WTC11 (cell line): ENCODE data around the gene FOXQ1. TPM values are rescaled to one million over a fixed set of nuclear protein-coding genes. Genes with fewer than 3 reads are reported as not detected.

ENCODE experiments used
- ATAC-seq: fragments of 200-7000 bp; cut with Tn5 transposase; 2 replicates; pipeline ENCODE4 v1.10.0; 2021; ENCODE audit warnings: mild to moderate bottlenecking, moderate library complexity
- CTCF ChIA-PET: fragments of 300-600 bp; sonication (Branson Sonifier 250); formaldehyde crosslinking; loops from one replicate; lab custom pipeline; 2021; ENCODE audit warnings: antibody characterized with exemption; lab: Charles Lee
- POLR2A ChIA-PET: fragments of 350-600 bp; sonication (Branson Sonifier 250); formaldehyde crosslinking; loops from one replicate; lab custom pipeline; 2021; ENCODE audit warnings: antibody characterized with exemption; lab: Charles Lee
- DNase-seq: peaks from one replicate; pipeline ENCODE4 v3.0.0; 2021; ENCODE audit warnings: low spot score
- H3K27ac Mint-ChIP-seq: 2 replicates; pipeline ENCODE4 v1.8.0; 2021; ENCODE audit warnings: mixed read lengths
- H3K27me3 Mint-ChIP-seq: 2 replicates; pipeline ENCODE4 v1.8.0; 2021; ENCODE audit warnings: low read depth, mild to moderate bottlenecking, moderate library complexity, mixed read lengths
- H3K36me3 Mint-ChIP-seq: 2 replicates; pipeline ENCODE4 v1.8.0; 2021; ENCODE audit warnings: mixed read lengths
- H3K4me1 Mint-ChIP-seq: 2 replicates; pipeline ENCODE4 v1.8.0; 2022; ENCODE audit warnings: mixed read lengths
- H3K4me3 Mint-ChIP-seq: 2 replicates; pipeline ENCODE4 v1.8.0; 2021; ENCODE audit warnings: mild to moderate bottlenecking, moderate library complexity, mixed read lengths
- H3K9me3 Mint-ChIP-seq: 2 replicates; pipeline ENCODE4 v1.8.0; 2021; ENCODE audit warnings: mixed read lengths
- CBFB ChIP-seq: sonication (generic); formaldehyde crosslinking; IDR thresholded peaks from 2 replicates; pipeline ENCODE4 v1.8.1; 2022; ENCODE audit warnings: mild to moderate bottlenecking, low read depth, missing genetic modification reagents
- CTCF ChIP-seq: fragments of 200-600 bp; IDR thresholded peaks from 2 replicates; pipeline ENCODE4 v1.8.0; 2022; ENCODE audit warnings: antibody characterized with exemption
- ETV6 ChIP-seq: sonication (generic); formaldehyde crosslinking; IDR thresholded peaks from 2 replicates; pipeline ENCODE4 v1.8.1; 2022; ENCODE audit warnings: mild to moderate bottlenecking, missing genetic modification reagents
- GABPB1 ChIP-seq: sonication (generic); formaldehyde crosslinking; IDR thresholded peaks from 2 replicates; pipeline ENCODE4 v1.8.1; 2023; ENCODE audit warnings: mild to moderate bottlenecking, missing genetic modification reagents
- IRF2 ChIP-seq: sonication (generic); formaldehyde crosslinking; IDR thresholded peaks from 2 replicates; pipeline ENCODE4 v1.8.0; 2022; ENCODE audit warnings: low read depth, missing genetic modification reagents, borderline replicate concordance
- JAZF1 ChIP-seq: fragments of 250-450 bp; sonication (Bioruptor Pico); IDR thresholded peaks from 2 replicates; pipeline ENCODE4 v1.9.0; 2021; ENCODE audit warnings: moderate library complexity, mild to moderate bottlenecking, inconsistent platforms
- MAX ChIP-seq: sonication (generic); formaldehyde crosslinking; IDR thresholded peaks from 2 replicates; pipeline ENCODE4 v1.8.0; 2022; ENCODE audit warnings: mild to moderate bottlenecking, missing genetic modification reagents
- MYBL2 ChIP-seq: sonication (generic); formaldehyde crosslinking; IDR thresholded peaks from 2 replicates; pipeline ENCODE4 v1.8.1; 2023; ENCODE audit warnings: mild to moderate bottlenecking, moderate library complexity, missing genetic modification reagents
- NFE2L1 ChIP-seq: sonication (generic); formaldehyde crosslinking; IDR thresholded peaks from 2 replicates; pipeline ENCODE4 v1.8.1; 2023; ENCODE audit warnings: missing genetic modification reagents
- NFYB ChIP-seq: sonication (generic); formaldehyde crosslinking; conservative IDR thresholded peaks from 2 replicates; pipeline ENCODE4 v1.8.0; 2022; ENCODE audit warnings: low read depth, missing genetic modification reagents
- SOX15 ChIP-seq: fragments of 250-450 bp; sonication (Bioruptor Pico); IDR thresholded peaks from 2 replicates; pipeline ENCODE4 v1.9.0; 2021; ENCODE audit warnings: mild to moderate bottlenecking
- ZBTB43 ChIP-seq: sonication (generic); formaldehyde crosslinking; IDR thresholded peaks from 2 replicates; pipeline ENCODE4 v1.8.1; 2023; ENCODE audit warnings: mild to moderate bottlenecking, missing genetic modification reagents
- ZNF138 ChIP-seq: sonication (generic); formaldehyde crosslinking; conservative IDR thresholded peaks from 2 replicates; pipeline ENCODE4 v1.8.1; 2022; ENCODE audit warnings: mild to moderate bottlenecking, moderate library complexity, missing genetic modification reagents
- ZNF425 ChIP-seq: fragments of 250-450 bp; sonication (Bioruptor Pico); conservative IDR thresholded peaks from 2 replicates; pipeline ENCODE4 v1.9.0; 2021; ENCODE audit warnings: mild to moderate bottlenecking
- ZSCAN18 ChIP-seq: fragments of 250-450 bp; sonication (Bioruptor Pico); IDR thresholded peaks from 2 replicates; pipeline ENCODE4 v2.1.2; 2022; ENCODE audit warnings: mild to moderate bottlenecking, moderate library complexity
- total RNA-seq: library from RNA; stranded (reverse); gene quantifications from 3 replicates; pipeline ENCODE4 v1.2.3, GENCODE V29; 2021
- TF ChIP-seq, protein P1 (sequence below): sonication (generic); formaldehyde crosslinking; IDR thresholded peaks from 2 replicates; pipeline ENCODE4 v1.8.1; 2022; ENCODE audit warnings: low read depth, missing genetic modification reagents, borderline replicate concordance
- TF ChIP-seq, protein P2 (sequence below): sonication (generic); formaldehyde crosslinking; conservative IDR thresholded peaks from 2 replicates; pipeline ENCODE4 v1.8.1; 2022; ENCODE audit warnings: mild to moderate bottlenecking, missing genetic modification reagents

The FOXQ1 gene
- total RNA-seq, 1 experiment from 2014 or later: 0.35 TPM

DNA sequence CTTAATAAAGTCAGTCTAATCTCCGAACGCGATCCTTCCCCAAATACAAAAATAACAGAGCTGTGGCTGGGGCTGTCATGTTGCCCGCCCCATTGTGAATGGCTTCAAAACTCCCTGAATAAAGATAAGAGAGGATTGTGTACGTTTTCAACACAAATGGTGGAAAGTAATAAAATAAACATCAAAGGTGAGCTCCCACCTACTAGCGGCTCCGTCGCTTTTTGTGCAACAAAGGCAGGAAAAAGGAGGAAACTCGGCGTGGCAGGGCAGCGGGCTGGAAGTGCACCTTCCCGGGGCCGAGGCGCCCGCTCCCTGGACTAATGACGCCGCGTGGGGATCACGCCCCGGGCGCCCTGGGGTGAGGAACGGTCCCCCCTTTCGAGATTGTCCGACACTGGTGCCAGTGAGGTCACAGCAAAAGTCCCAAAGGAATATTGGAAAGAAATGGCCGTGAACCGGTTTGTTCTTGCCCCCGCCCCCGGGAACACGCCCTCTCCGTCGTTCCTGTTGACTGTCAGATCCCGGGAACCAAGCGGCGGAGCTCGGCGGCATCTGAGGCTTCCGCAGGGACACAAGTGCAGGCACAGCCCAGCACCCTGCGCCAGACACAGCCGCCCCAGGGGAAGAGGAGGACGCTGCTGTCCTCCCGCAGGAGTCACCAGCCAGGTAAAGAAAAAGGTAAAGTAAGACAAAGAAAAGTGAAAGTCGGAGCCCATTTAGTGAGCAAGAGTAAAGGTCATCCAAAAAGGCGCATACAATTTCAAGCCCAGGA, 1.1 kb upstream of the FOXQ1 start:
- peak overlapping the region; percentile 84 for H3K4me3 Mint-ChIP-seq
- ChIA-PET POLR2A (interaction anchor here (1.0 kb wide), 1 partner anchor 10 kb away, joined by 3 read pairs; no protein-coding TSS in a partner anchor), CTCF (interaction anchor here (0.6 to 3.9 kb wide), 6 partner anchors 47 to 398 kb away, joined by 3 to 24 read pairs (median 5); no protein-coding TSS in a partner anchor)
- no peaks in the 10 kb centered on the region for H3K36me3 Mint-ChIP-seq
- peak; percentile 19; the same call in 1 of the 2 replicates for ATAC-seq
- peaks cover 6% of the 10 kb centered on the region for H3K9me3 Mint-ChIP-seq
- no peak for TF ChIP-seq NFYB (CRISPR knock-in tag)
- TF ChIP-seq ZNF138 (CRISPR knock-in tag): no peak
- no peak for TF ChIP-seq MAX (CRISPR knock-in tag)
- TF ChIP-seq ETV6 (CRISPR knock-in tag): no peak
- TF ChIP-seq SOX15 (CRISPR knock-in tag): no peak
- TF ChIP-seq GABPB1 (CRISPR knock-in tag): no peak
- TF ChIP-seq, protein P1, sequence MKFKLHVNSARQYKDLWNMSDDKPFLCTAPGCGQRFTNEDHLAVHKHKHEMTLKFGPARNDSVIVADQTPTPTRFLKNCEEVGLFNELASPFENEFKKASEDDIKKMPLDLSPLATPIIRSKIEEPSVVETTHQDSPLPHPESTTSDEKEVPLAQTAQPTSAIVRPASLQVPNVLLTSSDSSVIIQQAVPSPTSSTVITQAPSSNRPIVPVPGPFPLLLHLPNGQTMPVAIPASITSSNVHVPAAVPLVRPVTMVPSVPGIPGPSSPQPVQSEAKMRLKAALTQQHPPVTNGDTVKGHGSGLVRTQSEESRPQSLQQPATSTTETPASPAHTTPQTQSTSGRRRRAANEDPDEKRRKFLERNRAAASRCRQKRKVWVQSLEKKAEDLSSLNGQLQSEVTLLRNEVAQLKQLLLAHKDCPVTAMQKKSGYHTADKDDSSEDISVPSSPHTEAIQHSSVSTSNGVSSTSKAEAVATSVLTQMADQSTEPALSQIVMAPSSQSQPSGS (CRISPR knock-in tag): no peak
- TF ChIP-seq ZSCAN18 (CRISPR knock-in tag): no peak
- no peak for TF ChIP-seq ZBTB43 (CRISPR knock-in tag)
- no peak for TF ChIP-seq ZNF425
- TF ChIP-seq JAZF1 (CRISPR knock-in tag): no peak
- no peak for TF ChIP-seq NFE2L1 (CRISPR knock-in tag)
- no peak for TF ChIP-seq CTCF
- TF ChIP-seq, protein P2, sequence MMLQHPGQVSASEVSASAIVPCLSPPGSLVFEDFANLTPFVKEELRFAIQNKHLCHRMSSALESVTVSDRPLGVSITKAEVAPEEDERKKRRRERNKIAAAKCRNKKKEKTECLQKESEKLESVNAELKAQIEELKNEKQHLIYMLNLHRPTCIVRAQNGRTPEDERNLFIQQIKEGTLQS (CRISPR knock-in tag): no peak
- no peak for TF ChIP-seq IRF2
- TF ChIP-seq CBFB: no peak
- no peak for TF ChIP-seq MYBL2 (CRISPR knock-in tag)
- peaks cover 28% of the 10 kb centered on the region for H3K4me1 Mint-ChIP-seq
- no peak overlapping the region for H3K27ac Mint-ChIP-seq
- H3K27me3 Mint-ChIP-seq: peaks cover 96% of the 10 kb centered on the region
- peak; percentile 60 for DNase-seq
